GM12873 (cell line): ENCODE measurements around the gene OPRM1.

ENCODE experiments used
- CTCF ChIP-seq: IDR thresholded peaks from 2 replicates; pipeline ENCODE4 v1.5.1; 2012; ENCODE audit warnings: low read depth, mild to moderate bottlenecking, moderate library complexity, low read length, control low read depth; ENCODE audit not compliant: insufficient read depth; ENCODE audit errors: missing control alignments

Gene OPRM1

DNA sequence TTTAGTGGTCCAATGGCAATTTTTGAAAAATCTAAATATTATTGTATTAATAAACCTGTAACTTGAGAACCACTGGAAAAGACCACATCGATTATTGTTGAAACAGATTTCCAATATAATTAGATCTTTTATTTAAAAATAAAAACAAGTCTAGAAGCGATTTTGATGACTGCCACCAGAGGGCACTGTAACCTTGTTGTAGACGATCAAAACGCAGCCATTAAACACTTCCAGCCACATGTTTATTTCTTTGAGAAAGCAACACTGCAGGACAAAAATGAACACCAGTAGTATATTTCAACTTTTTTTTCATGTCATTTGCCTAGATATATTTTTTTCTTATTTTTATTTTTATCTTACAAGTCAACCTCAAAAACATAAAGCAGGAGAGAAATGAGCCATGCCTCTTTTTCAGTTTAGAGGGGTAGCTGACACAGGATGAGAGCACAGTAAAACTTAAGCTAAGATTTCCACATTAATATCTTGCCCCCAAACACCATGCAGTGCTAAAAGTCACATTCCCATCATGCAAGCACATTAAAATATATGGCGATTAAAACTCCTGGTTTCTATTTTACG lies 115.4 kb downstream of the OPRM1 start:
- TF ChIP-seq CTCF, result peak; percentile 56

GRCh38 chr6:154156135-154156896 lies 117.3 kb downstream of the OPRM1 start:
- TF ChIP-seq CTCF, result peak; percentile 80

DNA sequence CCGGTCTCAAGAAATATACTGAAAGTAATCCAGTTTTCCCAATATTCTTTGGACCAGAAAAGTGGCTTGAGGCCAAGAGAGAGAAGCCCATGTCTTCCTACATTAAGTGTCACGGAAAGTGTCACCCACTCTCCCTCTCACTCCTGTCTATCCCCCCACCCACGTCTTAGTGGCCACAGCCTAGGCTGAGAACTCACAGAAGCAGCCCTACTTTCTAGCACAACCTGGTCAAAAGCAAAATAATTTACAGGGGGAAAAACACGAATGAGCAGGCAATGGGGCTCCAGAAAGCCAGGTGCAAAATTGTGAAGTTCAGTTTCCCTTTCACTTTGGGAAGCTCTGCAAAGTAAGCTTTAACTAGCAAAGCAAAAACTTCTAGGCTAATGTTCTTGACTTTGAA lies 118.0 kb downstream of the OPRM1 start:
- TF ChIP-seq CTCF, result no peak

DNA sequence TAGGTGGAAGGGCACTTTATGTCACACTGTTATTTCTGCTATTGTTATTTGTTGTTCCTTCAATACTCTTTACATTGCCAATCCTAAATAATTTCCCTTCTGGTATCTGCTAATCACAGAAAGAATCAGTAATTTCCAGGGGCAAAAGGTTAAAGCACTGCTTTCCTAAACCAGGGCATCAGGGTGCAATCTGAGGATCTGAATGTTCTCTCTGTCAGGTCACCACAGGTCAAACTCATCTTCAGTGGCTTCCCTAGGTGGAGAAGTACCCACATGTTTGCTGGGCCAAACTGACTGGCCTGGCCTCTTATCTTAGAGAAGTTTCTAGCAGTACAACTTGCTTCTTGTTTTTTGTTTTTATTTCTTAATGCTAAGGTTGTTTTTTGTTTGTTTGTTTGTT lies 118.7 kb downstream of the OPRM1 start:
- TF ChIP-seq CTCF, result no peak

DNA sequence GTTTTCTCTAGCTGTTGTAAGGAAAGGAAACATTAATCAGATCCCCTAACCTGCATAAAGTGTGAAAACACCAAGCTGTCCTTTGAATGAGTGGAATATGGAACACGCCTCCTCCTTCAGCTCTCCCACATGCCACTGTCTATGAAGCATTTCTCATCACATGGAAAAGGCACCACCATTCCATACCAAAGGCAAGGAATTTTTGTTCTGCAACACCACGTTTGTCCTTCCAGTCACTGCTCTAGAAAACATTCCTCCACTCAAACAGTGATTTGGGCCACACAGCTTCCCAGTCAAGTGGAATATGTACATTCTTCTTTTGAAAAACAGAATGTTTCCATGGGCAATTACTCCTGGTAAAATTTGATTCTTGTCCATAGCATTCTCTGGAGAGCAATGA lies 120.1 kb downstream of the OPRM1 start:
- TF ChIP-seq CTCF, result no peak

- TF ChIP-seq CTCF, result no peak
These were observed 122.6 kb downstream of the OPRM1 start for GRCh38 chr6:154161689-154162088.

DNA sequence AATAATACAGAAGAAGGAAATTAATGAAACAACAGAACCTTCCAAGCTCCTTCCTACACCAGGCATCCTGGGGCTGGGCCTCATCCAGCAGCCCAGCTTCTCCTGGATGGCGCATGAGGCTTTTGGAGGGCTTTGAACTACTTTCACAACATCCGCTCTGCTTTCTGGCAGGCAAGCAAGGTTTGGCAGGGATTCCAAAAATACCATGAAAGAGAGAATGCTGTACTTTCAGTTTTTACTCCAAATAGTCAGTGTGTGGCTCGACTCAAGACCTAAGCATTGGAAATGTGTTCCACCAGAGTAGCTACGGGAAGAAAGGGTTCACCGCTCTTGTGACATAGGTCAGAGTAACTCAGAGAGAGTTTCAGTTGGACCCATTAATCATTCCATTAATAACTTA lies 125.4 kb downstream of the OPRM1 start:
- no peak for TF ChIP-seq CTCF
